Mesendoderm (in vitro differentiated cells): Measurements from ENCODE around the gene SF3B1. TPM values are rescaled to one million over a fixed set of nuclear protein-coding genes. Genes with fewer than 3 reads are reported as not detected.
"Not testable (repeated sequence)": the region's sequence is repeated elsewhere in the genome, so short reads cannot be mapped to it uniquely, and the experiment has no call there.

ENCODE experiments used
- DNase-seq: peaks from one replicate; pipeline ENCODE4 v3.0.0; 2013
- H2AK5ac ChIP-seq: 2 replicates; pipeline ENCODE4 v1.6.1; 2013; ENCODE audit warnings: low read length, inconsistent platforms
- H2BK120ac ChIP-seq: 2 replicates; pipeline ENCODE4 v1.6.1; 2013; ENCODE audit warnings: low read depth, mild to moderate bottlenecking, low read length, moderate library complexity, mixed read lengths
- H2BK15ac ChIP-seq: replicated peaks from 2 replicates; pipeline ENCODE4 v1.6.1; 2013; ENCODE audit warnings: low read depth, mild to moderate bottlenecking, moderate library complexity
- H2BK5ac ChIP-seq: 2 replicates; pipeline ENCODE4 v1.6.1; 2013; ENCODE audit warnings: low read length, inconsistent platforms
- H3K18ac ChIP-seq: 2 replicates; pipeline ENCODE4 v1.6.1; 2013; ENCODE audit warnings: mild to moderate bottlenecking, low read length, mixed read lengths
- H3K23ac ChIP-seq: one replicate; pipeline ENCODE4 v1.6.1; 2013; ENCODE audit warnings: low read length
- H3K27ac ChIP-seq: 2 replicates; pipeline ENCODE4 v1.5.1; 2013; ENCODE audit warnings: low read depth, mild to moderate bottlenecking, inconsistent platforms, low read length, moderate library complexity
- H3K27me3 ChIP-seq: 2 replicates; pipeline ENCODE4 v1.6.1; 2013; ENCODE audit warnings: low read length, control low read depth, mild to moderate bottlenecking, inconsistent platforms; ENCODE audit not compliant: insufficient read depth, poor library complexity
- H3K36me3 ChIP-seq: 2 replicates; pipeline ENCODE4 v1.6.1; 2013; ENCODE audit warnings: low read length, inconsistent platforms; ENCODE audit not compliant: control insufficient read depth, insufficient read depth
- H3K4ac ChIP-seq: one replicate; pipeline ENCODE4 v1.6.1; 2013; ENCODE audit warnings: low read depth, mild to moderate bottlenecking, low read length, moderate library complexity
- H3K4me1 ChIP-seq: 2 replicates; pipeline ENCODE4 v1.6.1; 2013; ENCODE audit warnings: low read depth, low read length, inconsistent platforms; ENCODE audit not compliant: control insufficient read depth
- H3K4me2 ChIP-seq: 2 replicates; pipeline ENCODE4 v1.6.1; 2013; ENCODE audit warnings: low read length
- H3K4me3 ChIP-seq: 2 replicates; pipeline ENCODE4 v1.5.1; 2013; ENCODE audit warnings: mild to moderate bottlenecking, low read length
- H3K56ac ChIP-seq: one replicate; pipeline ENCODE4 v1.6.1; 2013; ENCODE audit warnings: low read length
- H3K79me1 ChIP-seq: 2 replicates; pipeline ENCODE4 v1.6.1; 2013; ENCODE audit warnings: low read length, inconsistent platforms
- H3K79me2 ChIP-seq: 2 replicates; pipeline ENCODE4 v1.6.1; 2013; ENCODE audit warnings: mild to moderate bottlenecking, low read length; ENCODE audit not compliant: control insufficient read depth, insufficient read depth
- H3K9ac ChIP-seq: 2 replicates; pipeline ENCODE4 v1.6.1; 2013; ENCODE audit warnings: low read length, inconsistent platforms
- H4K5ac ChIP-seq: one replicate; pipeline ENCODE4 v1.6.1; 2013; ENCODE audit warnings: low read length
- H4K8ac ChIP-seq: one replicate; pipeline ENCODE4 v1.6.1; 2013; ENCODE audit warnings: low read depth, mild to moderate bottlenecking, control low read depth, low read length, moderate library complexity
- WGBS: extraction: QIAGEN DNeasy Blood & Tissue Kit; methylation state at CpG from one replicate; pipeline ENCODE4 v1.1.7; 2013; ENCODE audit warnings: low lambda C conversion rate, missing lambda C conversion rate; ENCODE audit not compliant: insufficient coverage; ENCODE audit errors: extremely low coverage; 5-methylcytosine and 5-hydroxymethylcytosine counted together
- polyA plus RNA-seq, 2 experiments: library from polyadenylated mRNA; stranded (reverse); fragments of 200-250 nt; gene quantifications; one replicate each; pipeline ENCODE4 v1.2.3, GENCODE V29; 2013

Gene SF3B1
- polyA plus RNA-seq (2013, experiment 1 of 2) = 212 TPM
- 221 TPM for polyA plus RNA-seq (2013, experiment 2 of 2)

DNA sequence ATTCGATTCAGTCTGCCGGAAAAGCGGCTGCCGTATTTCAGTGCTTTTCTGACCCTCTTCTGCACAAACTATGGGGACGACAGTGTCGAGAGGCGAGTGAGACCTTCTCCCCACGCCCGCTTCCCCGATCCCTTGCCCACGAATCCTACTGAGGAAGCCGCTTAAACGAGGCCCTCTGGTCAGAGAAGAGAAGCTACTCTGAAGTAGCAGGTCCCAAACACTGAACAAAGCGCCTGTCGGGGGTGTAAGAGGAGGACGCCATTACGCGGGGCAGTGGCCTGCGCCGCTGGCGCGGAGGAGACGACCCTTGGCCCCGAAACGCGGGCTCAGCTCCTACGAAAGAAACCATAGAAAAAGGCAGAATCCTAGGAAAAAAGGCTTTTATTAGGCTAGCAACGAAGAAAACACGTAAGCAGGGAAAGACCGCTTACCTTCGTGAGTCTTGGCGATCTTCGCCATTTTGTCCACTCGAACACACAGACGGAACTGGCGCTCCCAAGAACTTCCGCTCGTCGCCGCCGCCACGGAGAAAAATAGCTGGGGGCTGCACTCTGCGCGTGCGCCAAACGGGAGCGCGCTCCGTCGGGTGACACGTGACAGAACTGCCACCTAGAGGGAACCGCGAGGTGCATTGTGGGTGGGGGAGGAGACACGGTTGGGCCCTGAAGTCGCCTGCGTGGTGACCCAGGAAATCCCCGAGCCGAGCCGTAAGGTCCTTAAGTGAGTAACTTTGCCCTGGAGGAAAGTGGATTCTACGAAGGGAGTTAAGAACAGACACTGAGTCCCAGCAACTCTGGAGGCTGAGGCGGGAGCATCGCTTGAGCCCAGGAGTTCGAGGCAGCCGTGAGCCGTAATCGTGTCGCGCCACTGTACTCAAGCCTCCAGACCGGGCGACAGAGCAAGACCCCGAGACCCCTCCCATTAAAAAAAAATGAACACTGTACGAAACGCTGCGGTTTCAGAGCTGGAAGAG is at the start of gene SF3B1:
SF3B1 (minus strand) TSS at position 488 of the 973 bp plus-strand sequence; CDS start at position 459, 29 bp downstream.
- Histone ChIP-seq H3K27ac (peak within 1 kb of the TSS; percentile 69), H3K79me1 (no peaks in the 10 kb centered on the region), H3K18ac (peak within 1 kb of the TSS; percentile 72), H2BK5ac (peak within 1 kb of the TSS; percentile 77), H4K8ac (no peak within 1 kb of the TSS), H3K56ac (peak within 1 kb of the TSS; percentile 99), H4K5ac (no peak within 1 kb of the TSS), H3K4ac (peak within 1 kb of the TSS; percentile 90), H3K36me3 (no peaks in the 10 kb centered on the region), H3K4me1 (peaks cover 3% of the 10 kb centered on the region), H2BK15ac (no peak within 1 kb of the TSS), H3K23ac (no peak within 1 kb of the TSS), H3K9ac (peak within 1 kb of the TSS; percentile 98), H3K4me3 (peak within 1 kb of the TSS; percentile 96), H3K27me3 (no peaks in the 10 kb centered on the region), H2BK120ac (no peak within 1 kb of the TSS), H3K4me2 (peak within 1 kb of the TSS; percentile 87), H3K79me2 (peaks cover 48% of the 10 kb centered on the region), H2AK5ac (peak within 1 kb of the TSS; percentile 35)
- DNase-seq = peak; percentile 99
- whole genome bisulfite sequencing = no CpG with 5 or more reads among the region's 74 CpGs

- not testable (repeated sequence) for H3K4ac ChIP-seq, H2BK120ac ChIP-seq, H3K27me3 ChIP-seq, H3K4me2 ChIP-seq, H2AK5ac ChIP-seq, H3K27ac ChIP-seq, H4K8ac ChIP-seq, H2BK15ac ChIP-seq, H3K36me3 ChIP-seq, H3K79me2 ChIP-seq, H2BK5ac ChIP-seq, H3K18ac ChIP-seq, H3K4me3 ChIP-seq, H3K56ac ChIP-seq, H3K4me1 ChIP-seq, H3K23ac ChIP-seq, H3K9ac ChIP-seq, H4K5ac ChIP-seq, H3K79me1 ChIP-seq
- no CpG with 5 or more reads among the region's 3 CpGs for WGBS
- peak; percentile 16 for DNase-seq
These were observed 49.4 kb upstream of the SF3B1 start for GRCh38 chr2:197484248-197484647.

DNA sequence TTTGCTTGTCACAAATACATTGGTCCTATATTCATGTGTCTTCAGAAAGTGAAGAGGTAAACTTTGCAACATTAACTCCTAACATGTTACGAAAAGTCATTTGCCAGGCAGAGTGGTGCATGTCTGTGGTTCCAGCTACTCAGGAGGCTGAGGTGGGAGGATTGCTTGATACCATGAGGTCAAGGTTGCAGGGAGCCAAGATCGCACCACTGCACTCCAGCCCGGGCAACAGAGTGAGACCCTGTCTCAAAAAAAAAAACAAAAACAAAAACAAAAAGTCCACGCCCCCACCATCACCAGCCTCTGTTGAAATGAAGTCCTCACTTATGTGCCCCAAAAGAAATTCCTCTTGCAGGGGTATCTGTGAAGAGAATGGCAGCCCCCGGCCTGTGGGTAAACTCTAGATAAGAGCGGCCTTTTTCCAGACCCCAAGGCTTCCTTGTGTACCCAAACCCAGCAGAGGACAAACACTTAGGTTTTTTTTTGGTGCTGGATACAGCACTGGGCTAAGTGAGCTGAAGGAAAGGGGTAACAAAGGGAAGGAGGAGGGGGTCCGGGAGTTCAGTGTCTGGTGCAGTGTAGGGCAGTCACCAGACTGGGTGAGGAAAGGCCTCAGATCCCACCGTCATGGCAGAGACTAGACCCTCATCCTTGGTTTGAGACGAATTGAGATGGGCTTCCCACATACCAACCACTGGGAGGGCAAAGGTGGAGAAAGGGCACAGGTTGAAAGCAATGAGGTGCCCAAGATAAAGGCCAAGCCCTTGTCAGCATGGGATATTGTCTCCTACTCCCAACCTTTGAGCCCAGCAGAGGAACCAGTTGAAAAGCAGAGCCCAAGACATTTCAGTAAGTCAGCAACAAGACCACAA is 45.6 kb upstream of the SF3B1 start:
- H3K18ac ChIP-seq = no peak overlapping the region
- no peak overlapping the region for H3K9ac ChIP-seq
- WGBS = no CpG with 5 or more reads among the region's 9 CpGs
- H3K79me1 ChIP-seq = no peaks in the 10 kb centered on the region
- H4K8ac ChIP-seq = no peak overlapping the region
- H3K56ac ChIP-seq = no peak overlapping the region
- H3K27me3 ChIP-seq = no peaks in the 10 kb centered on the region
- H3K79me2 ChIP-seq = no peaks in the 10 kb centered on the region
- H3K4me2 ChIP-seq = no peak overlapping the region
- H3K27ac ChIP-seq = no peak overlapping the region
- H2BK15ac ChIP-seq = no peak overlapping the region
- H3K4me1 ChIP-seq = no peaks in the 10 kb centered on the region
- no peak overlapping the region for H3K23ac ChIP-seq
- H3K36me3 ChIP-seq = no peaks in the 10 kb centered on the region
- no peak overlapping the region for H4K5ac ChIP-seq
- no peak overlapping the region for H3K4ac ChIP-seq
- H2BK120ac ChIP-seq = no peak overlapping the region
- no peak overlapping the region for H3K4me3 ChIP-seq
- no peak for DNase-seq
- H2AK5ac ChIP-seq = no peak overlapping the region
- H2BK5ac ChIP-seq = no peak overlapping the region

DNA sequence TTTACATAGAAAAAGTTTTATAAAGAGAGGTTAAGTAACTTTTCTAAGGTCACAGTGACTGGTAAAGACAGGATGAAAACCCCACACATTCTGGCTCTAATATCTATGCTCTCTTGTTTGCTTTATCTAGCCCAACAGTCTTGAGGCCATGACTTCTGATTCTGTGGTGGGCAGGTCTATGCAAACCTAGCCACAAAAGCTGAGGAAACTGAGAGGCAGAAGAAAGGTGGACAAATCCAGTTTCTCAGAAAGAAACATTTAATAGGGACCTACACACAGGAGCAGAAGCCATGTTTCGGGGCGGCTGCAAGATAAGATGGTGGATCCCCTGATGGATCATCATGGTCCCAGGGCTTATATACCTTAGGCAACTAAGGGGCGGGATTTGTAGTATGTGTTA is 43.0 kb upstream of the SF3B1 start:
- Histone ChIP-seq H3K79me2 (no peaks in the 10 kb centered on the region), H3K4me3 (no peak overlapping the region), H3K9ac (no peak overlapping the region), H2BK5ac (no peak overlapping the region), H3K56ac (no peak overlapping the region), H3K36me3 (no peaks in the 10 kb centered on the region), H3K4me2 (no peak overlapping the region), H3K23ac (no peak overlapping the region), H4K5ac (no peak overlapping the region), H3K18ac (no peak overlapping the region), H3K27me3 (no peaks in the 10 kb centered on the region), H3K27ac (no peak overlapping the region), H2BK15ac (no peak overlapping the region), H2AK5ac (no peak overlapping the region), H4K8ac (no peak overlapping the region), H2BK120ac (no peak overlapping the region), H3K4me1 (no peaks in the 10 kb centered on the region), H3K4ac (no peak overlapping the region), H3K79me1 (no peaks in the 10 kb centered on the region)
- DNase-seq = no peak
- WGBS = no CpG with 5 or more reads among the region's 3 CpGs

DNA sequence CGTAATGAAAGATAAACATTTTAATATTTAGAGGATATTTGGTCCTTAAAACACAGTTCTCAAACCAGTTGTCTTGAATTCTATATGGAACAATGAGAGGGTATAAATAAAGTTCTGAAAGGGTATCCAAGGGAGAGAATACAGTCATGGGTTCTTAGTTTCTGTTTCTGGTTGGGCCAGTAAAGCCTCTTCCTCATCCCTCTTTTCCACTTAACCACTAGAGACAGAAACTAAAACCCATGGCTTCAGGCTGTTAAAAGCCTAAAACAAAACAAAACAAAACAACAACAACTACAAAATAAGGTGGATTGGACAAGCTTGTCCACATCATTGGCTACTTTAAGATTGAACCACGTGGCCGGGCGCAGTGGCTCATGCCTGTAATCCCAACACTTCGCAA is 37.3 kb upstream of the SF3B1 start:
- no peak overlapping the region for H3K27ac ChIP-seq
- no peak overlapping the region for H2AK5ac ChIP-seq
- no peak overlapping the region for H4K8ac ChIP-seq
- no peaks in the 10 kb centered on the region for H3K27me3 ChIP-seq
- H3K4ac ChIP-seq = no peak overlapping the region
- H2BK120ac ChIP-seq = no peak overlapping the region
- H3K18ac ChIP-seq = no peak overlapping the region
- no peaks in the 10 kb centered on the region for H3K36me3 ChIP-seq
- H3K4me2 ChIP-seq = no peak overlapping the region
- H3K4me1 ChIP-seq = no peaks in the 10 kb centered on the region
- H3K9ac ChIP-seq = no peak overlapping the region
- no peak for DNase-seq
- no peak overlapping the region for H2BK5ac ChIP-seq
- no peak overlapping the region for H4K5ac ChIP-seq
- no peak overlapping the region for H3K4me3 ChIP-seq
- H3K56ac ChIP-seq = no peak overlapping the region
- WGBS = 100% methylated on average over 1 of the region's 5 CpGs
- H2BK15ac ChIP-seq = no peak overlapping the region
- no peaks in the 10 kb centered on the region for H3K79me2 ChIP-seq
- H3K79me1 ChIP-seq = no peaks in the 10 kb centered on the region
- no peak overlapping the region for H3K23ac ChIP-seq
